ENCODE measurements around the gene STARD7. TPM values are rescaled to one million over a fixed set of nuclear protein-coding genes. Genes with fewer than 3 reads are reported as not detected.

STARD7 gene
- total and polyA plus RNA-seq, 10 of the 15 experiments (the other 5 are each of a cell fraction or from before 2014, with no cell fraction given) = 85.4 to 237 (median 153) TPM

- TF ChIP-seq SMC3 (IDR thresholded peaks at IDR 0.05; ENCODE audit: borderline replicate concordance, low read length) (no peak), CBX3 (IDR thresholded peaks at IDR 0.05; ENCODE audit: borderline replicate concordance, low read depth) (no peak), BHLHE40 (IDR thresholded peaks at IDR 0.05; ENCODE audit: borderline replicate concordance in 1 of 2, low read depth in 2 of 2, low read length in 1 of 2) (peak in 1 of 2 experiments; percentile 78; a peak in 2 of 4 replicates), ZSCAN29 (IDR thresholded peaks at IDR 0.05) (no peak), IRF4 (IDR thresholded peaks at IDR 0.05; ENCODE audit: low read depth, low read length) (peak; percentile 59; the same call in 1 of the 2 replicates), CBX5 (IDR thresholded peaks at IDR 0.05; ENCODE audit: low read depth) (no peak), FOS (IDR thresholded peaks at IDR 0.05; ENCODE audit: borderline replicate concordance, extremely low read depth, insufficient read length) (peak; percentile 13), NR2C1 (IDR thresholded peaks at IDR 0.05) (no peak), SREBF2 (IDR thresholded peaks at IDR 0.05; ENCODE audit: low read length) (no peak), ETV6 (conservative IDR thresholded peaks at IDR 0.05 in 1 of 2, IDR thresholded peaks at IDR 0.05 in 1 of 2; ENCODE audit: borderline replicate concordance in 1 of 2, low read depth in 1 of 2) (peak in 1 of 2 experiments; percentile 49; a peak in 1 of 4 replicates), BCLAF1 (IDR thresholded peaks at IDR 0.05) (no peak), MLLT1 (IDR thresholded peaks at IDR 0.05) (peak; percentile 86), BCL3 (IDR thresholded peaks at IDR 0.05; ENCODE audit: borderline replicate concordance, insufficient read depth, low read depth, low read length, poor library complexity, severe bottlenecking) (peak; percentile 78), ZBED1 (IDR thresholded peaks at IDR 0.05; ENCODE audit: borderline replicate concordance) (no peak), NFYB (IDR thresholded peaks at IDR 0.05; ENCODE audit: insufficient read depth, low read depth, low read length) (peak; percentile 83), ZBTB33 (IDR thresholded peaks at IDR 0.05) (no peak), KLF5 (IDR thresholded peaks at IDR 0.05; ENCODE audit: partially characterized antibody) (no peak)
- TF ChIP-seq, protein P1, sequence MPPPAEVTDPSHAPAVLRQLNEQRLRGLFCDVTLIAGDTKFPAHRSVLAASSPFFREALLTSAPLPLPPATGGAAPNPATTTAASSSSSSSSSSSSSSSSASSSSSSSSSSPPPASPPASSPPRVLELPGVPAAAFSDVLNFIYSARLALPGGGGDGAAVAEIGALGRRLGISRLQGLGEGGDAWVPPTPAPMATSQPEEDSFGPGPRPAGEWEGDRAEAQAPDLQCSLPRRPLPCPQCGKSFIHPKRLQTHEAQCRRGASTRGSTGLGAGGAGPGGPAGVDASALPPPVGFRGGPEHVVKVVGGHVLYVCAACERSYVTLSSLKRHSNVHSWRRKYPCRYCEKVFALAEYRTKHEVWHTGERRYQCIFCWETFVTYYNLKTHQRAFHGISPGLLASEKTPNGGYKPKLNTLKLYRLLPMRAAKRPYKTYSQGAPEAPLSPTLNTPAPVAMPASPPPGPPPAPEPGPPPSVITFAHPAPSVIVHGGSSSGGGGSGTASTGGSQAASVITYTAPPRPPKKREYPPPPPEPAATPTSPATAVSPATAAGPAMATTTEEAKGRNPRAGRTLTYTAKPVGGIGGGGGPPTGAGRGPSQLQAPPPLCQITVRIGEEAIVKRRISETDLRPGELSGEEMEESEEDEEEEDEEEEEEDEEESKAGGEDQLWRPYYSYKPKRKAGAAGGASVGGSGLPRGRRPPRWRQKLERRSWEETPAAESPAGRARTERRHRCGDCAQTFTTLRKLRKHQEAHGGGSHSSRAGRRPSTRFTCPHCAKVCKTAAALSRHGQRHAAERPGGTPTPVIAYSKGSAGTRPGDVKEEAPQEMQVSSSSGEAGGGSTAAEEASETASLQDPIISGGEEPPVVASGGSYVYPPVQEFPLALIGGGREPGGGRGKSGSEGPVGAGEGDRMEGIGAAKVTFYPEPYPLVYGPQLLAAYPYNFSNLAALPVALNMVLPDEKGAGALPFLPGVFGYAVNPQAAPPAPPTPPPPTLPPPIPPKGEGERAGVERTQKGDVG (CRISPR knock-in tag; IDR thresholded peaks at IDR 0.05) = no peak
Observed at GRCh38 chr2:96164459-96165184, 44.0 kb downstream of the STARD7 start (continued).

Measured in GM12878 (cell line).